Loucy (cell line): Measurements from ENCODE around the gene PNPLA1.

Experiments used
- H2AFZ ChIP-seq: fragments of 200-600 bp; sonication (generic); 2 replicates; pipeline ENCODE4 v1.6.0; 2016; ENCODE audit warnings: antibody characterized with exemption, mild to moderate bottlenecking, low read length, moderate library complexity
- H3F3A ChIP-seq: fragments of 200-600 bp; 2 replicates; pipeline ENCODE4 v1.6.0; 2016; ENCODE audit warnings: antibody characterized with exemption, low read depth, mild to moderate bottlenecking
- H3K27me3 ChIP-seq: fragments of 200-600 bp; sonication (generic); 2 replicates; pipeline ENCODE4 v1.6.1; 2014; ENCODE audit warnings: low read length, mild to moderate bottlenecking; ENCODE audit not compliant: insufficient read depth, poor library complexity, severe bottlenecking
- H3K36me3 ChIP-seq: fragments of 200-600 bp; sonication (generic); 2 replicates; pipeline ENCODE4 v1.6.1; 2016; ENCODE audit warnings: low read length; ENCODE audit not compliant: insufficient read depth
- H3K4me1 ChIP-seq: fragments of 200-600 bp; sonication (generic); 2 replicates; pipeline ENCODE4 v1.5.1; 2014; ENCODE audit warnings: low read length, mild to moderate bottlenecking; ENCODE audit not compliant: insufficient read depth, poor library complexity, severe bottlenecking
- H3K4me2 ChIP-seq: fragments of 200-600 bp; sonication (generic); 2 replicates; pipeline ENCODE4 v1.6.0; 2014; ENCODE audit warnings: antibody characterized with exemption, low read length, low read depth, mild to moderate bottlenecking; ENCODE audit not compliant: poor library complexity, severe bottlenecking
- H3K4me3 ChIP-seq: fragments of 200-600 bp; sonication (generic); 2 replicates; pipeline ENCODE4 v1.5.1; 2014; ENCODE audit warnings: low read length, mild to moderate bottlenecking, mixed read lengths; ENCODE audit not compliant: poor library complexity, severe bottlenecking
- H3K79me2 ChIP-seq: fragments of 200-600 bp; sonication (generic); 2 replicates; pipeline ENCODE4 v1.6.1; 2014; ENCODE audit warnings: low read length; ENCODE audit not compliant: insufficient read depth
- H3K9ac ChIP-seq: fragments of 200-600 bp; sonication (generic); 2 replicates; pipeline ENCODE4 v1.6.0; 2014; ENCODE audit warnings: mild to moderate bottlenecking, low read depth, low read length, moderate library complexity; ENCODE audit not compliant: poor library complexity, severe bottlenecking
- H3K9me2 ChIP-seq: fragments of 200-600 bp; sonication (generic); replicated peaks from 2 replicates; pipeline ENCODE4 v1.6.1; 2016; ENCODE audit warnings: low read depth, low read length, mixed read lengths
- H3K9me3 ChIP-seq: fragments of 200-600 bp; sonication (generic); 2 replicates; pipeline ENCODE4 v1.6.1; 2014; ENCODE audit warnings: mild to moderate bottlenecking, antibody characterized with exemption, low read length, low read depth; ENCODE audit not compliant: insufficient read depth
- H4K20me1 ChIP-seq: fragments of 200-600 bp; sonication (generic); 2 replicates; pipeline ENCODE4 v1.6.0; 2014; ENCODE audit warnings: antibody characterized with exemption, low read length, mild to moderate bottlenecking; ENCODE audit not compliant: insufficient read depth, poor library complexity, severe bottlenecking
- EZH2phosphoT487 ChIP-seq: fragments of 200-600 bp; IDR thresholded peaks from 2 replicates; pipeline ENCODE4 v1.6.1; 2018; ENCODE audit warnings: antibody characterized with exemption, mild to moderate bottlenecking, moderate library complexity, borderline replicate concordance
- TF ChIP-seq, protein P1 (sequence below): fragments of 200-600 bp; sonication (generic); conservative IDR thresholded peaks from 2 replicates; pipeline ENCODE4 v1.5.1; 2014; ENCODE audit warnings: mild to moderate bottlenecking, antibody characterized with exemption, low read length

The PNPLA1 gene

GRCh38 chr6:36350681-36351571 lies 81.1 kb downstream of the PNPLA1 start:
- Histone ChIP-seq H3K9me3 (no peaks in the 10 kb centered on the region), H2AFZ (no peak overlapping the region), H3K4me1 (peaks cover 9% of the 10 kb centered on the region), H3K4me3 (no peak overlapping the region), H3K9me2 (no peaks in the 10 kb centered on the region), H3K79me2 (no peaks in the 10 kb centered on the region), H3K9ac (no peak overlapping the region), H3K4me2 (no peak overlapping the region), H4K20me1 (no peaks in the 10 kb centered on the region), H3K27me3 (no peaks in the 10 kb centered on the region), H3F3A (no peaks in the 10 kb centered on the region), H3K36me3 (no peaks in the 10 kb centered on the region)
- TF ChIP-seq, protein P1, sequence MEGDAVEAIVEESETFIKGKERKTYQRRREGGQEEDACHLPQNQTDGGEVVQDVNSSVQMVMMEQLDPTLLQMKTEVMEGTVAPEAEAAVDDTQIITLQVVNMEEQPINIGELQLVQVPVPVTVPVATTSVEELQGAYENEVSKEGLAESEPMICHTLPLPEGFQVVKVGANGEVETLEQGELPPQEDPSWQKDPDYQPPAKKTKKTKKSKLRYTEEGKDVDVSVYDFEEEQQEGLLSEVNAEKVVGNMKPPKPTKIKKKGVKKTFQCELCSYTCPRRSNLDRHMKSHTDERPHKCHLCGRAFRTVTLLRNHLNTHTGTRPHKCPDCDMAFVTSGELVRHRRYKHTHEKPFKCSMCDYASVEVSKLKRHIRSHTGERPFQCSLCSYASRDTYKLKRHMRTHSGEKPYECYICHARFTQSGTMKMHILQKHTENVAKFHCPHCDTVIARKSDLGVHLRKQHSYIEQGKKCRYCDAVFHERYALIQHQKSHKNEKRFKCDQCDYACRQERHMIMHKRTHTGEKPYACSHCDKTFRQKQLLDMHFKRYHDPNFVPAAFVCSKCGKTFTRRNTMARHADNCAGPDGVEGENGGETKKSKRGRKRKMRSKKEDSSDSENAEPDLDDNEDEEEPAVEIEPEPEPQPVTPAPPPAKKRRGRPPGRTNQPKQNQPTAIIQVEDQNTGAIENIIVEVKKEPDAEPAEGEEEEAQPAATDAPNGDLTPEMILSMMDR, result no peak
- TF ChIP-seq EZH2phosphoT487, result no peak

DNA sequence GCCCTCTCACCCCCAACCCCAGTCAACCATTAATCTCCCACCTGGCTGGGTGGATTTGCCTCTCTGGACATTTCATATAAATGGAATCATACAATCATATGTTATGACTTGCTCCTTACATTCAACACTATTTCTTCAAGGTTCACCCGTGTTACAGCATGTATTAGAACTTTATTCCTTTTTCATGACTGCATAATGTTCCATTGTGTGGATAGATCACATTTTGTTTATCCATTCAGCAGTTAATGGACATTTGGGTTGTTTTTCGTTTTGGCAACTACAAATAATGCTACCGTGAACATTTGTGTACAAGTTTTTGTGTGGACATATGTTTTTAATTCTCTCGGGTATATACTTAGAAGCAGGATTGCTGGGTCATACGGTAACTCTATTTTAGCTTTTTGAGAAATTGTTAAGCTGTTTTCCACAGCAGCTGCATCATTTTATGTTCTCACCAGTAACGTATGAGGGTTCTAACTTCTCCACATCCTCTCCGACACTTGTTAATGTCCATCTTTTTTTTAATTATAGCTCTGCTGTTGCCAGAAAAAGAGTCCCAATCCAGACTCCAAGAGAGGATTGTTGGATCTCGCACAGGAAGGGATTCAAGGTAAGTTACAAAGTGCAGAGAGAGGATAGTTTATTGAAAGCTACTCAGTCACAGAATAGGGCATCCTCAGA lies 82.8 kb downstream of the PNPLA1 start:
- no peak overlapping the region for H3K4me2 ChIP-seq

DNA sequence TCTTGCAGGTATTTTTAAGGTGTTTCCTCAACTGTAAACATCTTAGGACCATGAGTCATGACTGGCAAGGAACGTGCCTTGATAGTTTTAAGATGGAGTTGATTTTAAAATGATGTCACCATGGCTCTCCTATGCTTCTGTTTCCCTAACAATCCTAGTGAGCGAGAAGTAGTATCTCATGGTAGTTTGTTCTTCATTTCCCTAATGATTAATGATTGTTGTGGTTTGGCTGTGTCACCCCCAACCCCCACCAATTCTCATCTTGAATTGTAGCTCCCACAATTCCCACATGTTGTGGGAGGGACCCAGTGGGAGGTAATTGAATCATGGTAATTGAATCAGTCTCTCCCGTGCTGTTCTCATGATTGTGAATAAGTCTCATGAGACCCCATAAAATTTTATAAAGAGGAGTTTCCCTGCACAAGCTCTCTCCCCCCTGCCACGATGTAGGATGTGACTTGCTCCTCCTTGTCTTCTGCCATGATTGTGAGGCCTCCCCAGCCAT lies 83.6 kb downstream of the PNPLA1 start:
- no peaks in the 10 kb centered on the region for H4K20me1 ChIP-seq
- TF ChIP-seq, protein P1, result no peak
- no peak for TF ChIP-seq EZH2phosphoT487

More for the DNA sequence above, 82.8 kb downstream of the PNPLA1 start:
- Histone ChIP-seq H3K4me3 (no peak overlapping the region), H3K9me2 (no peaks in the 10 kb centered on the region), H3K36me3 (no peaks in the 10 kb centered on the region), H4K20me1 (no peaks in the 10 kb centered on the region), H3K4me1 (peaks cover 9% of the 10 kb centered on the region), H2AFZ (no peak overlapping the region), H3K9me3 (no peaks in the 10 kb centered on the region), H3K9ac (no peak overlapping the region), H3F3A (no peaks in the 10 kb centered on the region), H3K79me2 (no peaks in the 10 kb centered on the region), H3K27me3 (no peaks in the 10 kb centered on the region)
- TF ChIP-seq, protein P1, result no peak
- no peak for TF ChIP-seq EZH2phosphoT487

More for the DNA sequence above, 83.6 kb downstream of the PNPLA1 start:
- Histone ChIP-seq H2AFZ (no peak overlapping the region), H3K27me3 (no peaks in the 10 kb centered on the region), H3K9ac (no peak overlapping the region), H3K9me3 (no peaks in the 10 kb centered on the region), H3F3A (no peaks in the 10 kb centered on the region), H3K4me3 (no peak overlapping the region), H3K36me3 (no peaks in the 10 kb centered on the region), H3K79me2 (no peaks in the 10 kb centered on the region), H3K4me2 (no peak overlapping the region), H3K9me2 (no peaks in the 10 kb centered on the region), H3K4me1 (peaks cover 13% of the 10 kb centered on the region)
